Left kidney (tissue), 2 donors: ENCODE results near the gene PIGB. TPM values are rescaled to one million over a fixed set of nuclear protein-coding genes. Genes with fewer than 3 reads are reported as not detected.
"Not testable (repeated sequence)": the region's sequence is repeated elsewhere in the genome, so short reads cannot be mapped to it uniquely, and the experiment has no call there.

Source experiments
- DNase-seq: peaks from one replicate; pipeline ENCODE4 v3.0.0-alpha.2; 2013
- polyA plus RNA-seq: library from polyadenylated mRNA; unstranded; fragments of 120-200 nt; gene quantifications from one replicate; pipeline ENCODE4 v1.2.1, GENCODE V29; 2013; ENCODE audit not compliant: insufficient read length

The PIGB gene
- polyA plus RNA-seq, 1 donor, result 30.8 TPM

GRCh38 chr15:55372701-55373440 is 53.8 kb downstream of the PIGB start:
- no peak for DNase-seq

- DNase-seq, result no peak
Measured at GRCh38 chr15:55379095-55379494, 60.1 kb downstream of the PIGB start.

- DNase-seq, result no peak
Measured at GRCh38 chr15:55381595-55381994, 62.6 kb downstream of the PIGB start.

- no peak for DNase-seq
Measured at GRCh38 chr15:55383687-55384086, 64.7 kb downstream of the PIGB start.

GRCh38 chr15:55387027-55387426 is 68.0 kb downstream of the PIGB start:
- DNase-seq, result no peak

GRCh38 chr15:55389264-55389607 is 70.2 kb downstream of the PIGB start:
- DNase-seq, result no peak

GRCh38 chr15:55394694-55395093 is 75.7 kb downstream of the PIGB start:
- no peak for DNase-seq

GRCh38 chr15:55398243-55398642 is 79.2 kb downstream of the PIGB start:
- DNase-seq, result no peak

- DNase-seq, result not testable (repeated sequence)
Measured at GRCh38 chr15:55400050-55400449, 81.0 kb downstream of the PIGB start.

- DNase-seq, result no peak
Measured at GRCh38 chr15:55401786-55402246, 82.8 kb downstream of the PIGB start.

- DNase-seq, result no peak
Measured at GRCh38 chr15:55402707-55403106, 83.7 kb downstream of the PIGB start.

GRCh38 chr15:55403531-55403930 is 84.5 kb downstream of the PIGB start:
- DNase-seq, result no peak

Other genes starting within 250 kb of the PIGB start
- 124 TPM for gene RSL24D1, start 122.3 kb upstream of the PIGB start, polyA plus RNA-seq
- gene RAB27A, start 29.4 kb upstream of the PIGB start, polyA plus RNA-seq, result 21.0 TPM
- gene PIGBOS1, start 99 bp upstream of the PIGB start, polyA plus RNA-seq, result 16.2 TPM
- gene CCPG1, start 89.1 kb downstream of the PIGB start, polyA plus RNA-seq, result 58.2 TPM
- gene PIERCE2, start 89.3 kb downstream of the PIGB start, polyA plus RNA-seq, result 6.6 TPM
- 15.4 TPM for gene DNAAF4, start 189.0 kb downstream of the PIGB start, polyA plus RNA-seq